Esophagus squamous epithelium (tissue), 4 donors: Measurements from ENCODE around the gene PLGRKT.
"Not testable (repeated sequence)": the region's sequence is repeated elsewhere in the genome, so short reads cannot be mapped to it uniquely, and the experiment has no call there.

Source experiments
- POLR2A ChIP-seq, 4 donors: fragments of 450-650 bp; IDR thresholded peaks; one replicate each; pipeline ENCODE4 v1.6.1; 2017; ENCODE audit warnings: antibody characterized with exemption in 4 of 4, mild to moderate bottlenecking in 4 of 4, moderate library complexity in 3 of 4
- TF ChIP-seq, protein P1 (sequence below), 6 experiments: fragments of 450-650 bp in 4 of 6; fragments of 200-600 bp in 2 of 6; sonication (generic) in 2 of 6; IDR thresholded peaks; one replicate each; pipeline ENCODE4 v1.5.1; 2016 to 2019; ENCODE audit warnings: antibody characterized with exemption in 6 of 6, mild to moderate bottlenecking in 4 of 6, moderate library complexity in 4 of 6

DNA sequence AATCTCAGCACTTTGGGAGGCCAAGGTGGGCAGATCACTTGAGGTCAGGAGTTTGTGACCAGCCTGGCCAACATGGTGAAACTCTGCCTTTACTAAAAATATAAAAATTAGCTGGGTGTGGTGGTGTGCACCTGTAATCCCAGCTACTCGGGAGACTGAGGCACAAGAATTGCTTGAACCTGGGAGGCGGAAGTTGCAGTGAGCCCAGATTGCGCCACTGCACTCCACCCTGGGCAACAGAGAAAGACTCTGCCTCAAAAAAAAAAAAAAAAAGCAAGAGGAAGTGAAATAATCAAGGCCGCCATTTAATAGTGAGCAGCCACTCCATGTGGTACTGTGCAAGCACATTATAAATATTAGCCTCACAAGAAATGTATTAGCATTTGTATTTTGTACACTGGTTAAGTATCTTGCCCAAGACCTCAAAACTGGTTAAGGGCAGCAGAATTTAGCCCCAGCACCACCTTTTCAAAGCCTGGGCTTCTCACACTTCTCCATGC, 27.2 kb upstream of the PLGRKT start:
- TF ChIP-seq, protein P1, sequence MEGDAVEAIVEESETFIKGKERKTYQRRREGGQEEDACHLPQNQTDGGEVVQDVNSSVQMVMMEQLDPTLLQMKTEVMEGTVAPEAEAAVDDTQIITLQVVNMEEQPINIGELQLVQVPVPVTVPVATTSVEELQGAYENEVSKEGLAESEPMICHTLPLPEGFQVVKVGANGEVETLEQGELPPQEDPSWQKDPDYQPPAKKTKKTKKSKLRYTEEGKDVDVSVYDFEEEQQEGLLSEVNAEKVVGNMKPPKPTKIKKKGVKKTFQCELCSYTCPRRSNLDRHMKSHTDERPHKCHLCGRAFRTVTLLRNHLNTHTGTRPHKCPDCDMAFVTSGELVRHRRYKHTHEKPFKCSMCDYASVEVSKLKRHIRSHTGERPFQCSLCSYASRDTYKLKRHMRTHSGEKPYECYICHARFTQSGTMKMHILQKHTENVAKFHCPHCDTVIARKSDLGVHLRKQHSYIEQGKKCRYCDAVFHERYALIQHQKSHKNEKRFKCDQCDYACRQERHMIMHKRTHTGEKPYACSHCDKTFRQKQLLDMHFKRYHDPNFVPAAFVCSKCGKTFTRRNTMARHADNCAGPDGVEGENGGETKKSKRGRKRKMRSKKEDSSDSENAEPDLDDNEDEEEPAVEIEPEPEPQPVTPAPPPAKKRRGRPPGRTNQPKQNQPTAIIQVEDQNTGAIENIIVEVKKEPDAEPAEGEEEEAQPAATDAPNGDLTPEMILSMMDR (IDR thresholded peaks at IDR 0.05): not testable (repeated sequence)
- not testable (repeated sequence) for TF ChIP-seq POLR2A (IDR thresholded peaks at IDR 0.05)
